Esophagus squamous epithelium (tissue), 5 donors: ENCODE data around the gene SLC25A33. TPM values are rescaled to one million over a fixed set of nuclear protein-coding genes. Genes with fewer than 3 reads are reported as not detected.

ENCODE experiments used
- DNase-seq: peaks from one replicate; lab custom pipeline; 2025; lab: John Stamatoyannopoulos, UW
- H3K27ac ChIP-seq, 4 donors: fragments of 200-600 bp; sonication (generic); one replicate each; pipeline ENCODE4 v1.5.1; 2016 to 2019; ENCODE audit warnings: mild to moderate bottlenecking in 1 of 4
- H3K27me3 ChIP-seq, 4 donors: fragments of 200-600 bp; sonication (generic); 1 replicate in 3 of 4; 2 replicates in 1 of 4; pipeline versions ENCODE4 v1.5.1 to v1.6.0; 2017 to 2021; ENCODE audit warnings: antibody characterized with exemption in 1 of 4
- H3K36me3 ChIP-seq, 3 donors: fragments of 200-600 bp; sonication (generic); one replicate each; pipeline ENCODE4 v1.5.1; 2016 to 2019
- H3K4me1 ChIP-seq, 3 donors: fragments of 200-600 bp; sonication (generic); one replicate each; pipeline ENCODE4 v1.5.1; 2017 to 2019
- H3K4me3 ChIP-seq, 4 donors: fragments of 200-600 bp; sonication (generic); 1 replicate in 3 of 4; 2 replicates in 1 of 4; pipeline ENCODE4 v1.5.1; 2016 to 2019; ENCODE audit warnings: mild to moderate bottlenecking in 2 of 4, moderate library complexity in 1 of 4
- H3K9me3 ChIP-seq, 3 donors: fragments of 200-600 bp; sonication (generic); one replicate each; pipeline ENCODE4 v1.5.1; 2016 to 2019
- CTCF ChIP-seq, 6 experiments: fragments of 450-650 bp in 4 of 6; fragments of 200-600 bp in 2 of 6; sonication (generic) in 2 of 6; IDR thresholded peaks; one replicate each; pipeline ENCODE4 v1.5.1; 2016 to 2019; ENCODE audit warnings: antibody characterized with exemption in 6 of 6, mild to moderate bottlenecking in 4 of 6, moderate library complexity in 4 of 6
- POLR2A ChIP-seq, 4 donors: fragments of 450-650 bp; IDR thresholded peaks; one replicate each; pipeline ENCODE4 v1.6.1; 2017; ENCODE audit warnings: antibody characterized with exemption in 4 of 4, mild to moderate bottlenecking in 4 of 4, moderate library complexity in 3 of 4
- WGBS, 2 donors: methylation state at CpG; one replicate each; pipeline ENCODE4 v1.1.5; 2018; 5-methylcytosine and 5-hydroxymethylcytosine counted together
- intact Hi-C: fragments of 100-400 bp; cut with DNase I; formaldehyde crosslinking; loops from one replicate; pipeline ENCODE4 v1.15.0; 2022
- total RNA-seq, 4 donors: library from RNA; depleted of rRNA; stranded (reverse); fragments of >200 nt; gene quantifications; one replicate each; pipeline ENCODE4 v1.1.0, GENCODE V29; 2016
- donor health status: DM: yes; HTN: yes; CAD: no.

Gene SLC25A33
- total RNA-seq, 4 donors from 2014 or later = 4.2 to 7.2 (median 5.7) TPM

- intact Hi-C loops = no loop called here
- H3K9me3 ChIP-seq = no peaks in the 10 kb centered on the region
- peaks cover 0 to 4% (median 0%) of the 10 kb centered on the region in 3 donors for H3K4me1 ChIP-seq
- DNase-seq = no peak
- no peak overlapping the region for H3K4me3 ChIP-seq
- no peak overlapping the region for H3K27ac ChIP-seq
- 91 to 93% methylated on average over 33 to 35 of the region's 42 CpGs for WGBS, 2 donors
- H3K36me3 ChIP-seq = peaks cover 16 to 90% (median 17%) of the 10 kb centered on the region in 3 donors
- no peaks in the 10 kb centered on the region for H3K27me3 ChIP-seq
- TF ChIP-seq POLR2A (IDR thresholded peaks at IDR 0.05) (no peak), CTCF (IDR thresholded peaks at IDR 0.05) (no peak)
Measured at GRCh38 chr1:9603766-9604753, 64.8 kb downstream of the SLC25A33 start.

GRCh38 chr1:9604836-9605235 is 65.6 kb downstream of the SLC25A33 start:
- H3K4me3 ChIP-seq = no peak overlapping the region
- H3K9me3 ChIP-seq = no peaks in the 10 kb centered on the region
- intact Hi-C loops = no loop called here
- no peak for TF ChIP-seq CTCF (IDR thresholded peaks at IDR 0.05)
- no peak for TF ChIP-seq POLR2A (IDR thresholded peaks at IDR 0.05)
- H3K4me1 ChIP-seq = peaks cover 0 to 4% (median 0%) of the 10 kb centered on the region in 3 donors
- no peaks in the 10 kb centered on the region for H3K27me3 ChIP-seq
- peaks cover 21 to 90% (median 24%) of the 10 kb centered on the region in 3 donors for H3K36me3 ChIP-seq
- 85 to 89% methylated on average over 15 of the region's 15 CpGs for WGBS, 2 donors
- DNase-seq = no peak
- no peak overlapping the region for H3K27ac ChIP-seq

DNA sequence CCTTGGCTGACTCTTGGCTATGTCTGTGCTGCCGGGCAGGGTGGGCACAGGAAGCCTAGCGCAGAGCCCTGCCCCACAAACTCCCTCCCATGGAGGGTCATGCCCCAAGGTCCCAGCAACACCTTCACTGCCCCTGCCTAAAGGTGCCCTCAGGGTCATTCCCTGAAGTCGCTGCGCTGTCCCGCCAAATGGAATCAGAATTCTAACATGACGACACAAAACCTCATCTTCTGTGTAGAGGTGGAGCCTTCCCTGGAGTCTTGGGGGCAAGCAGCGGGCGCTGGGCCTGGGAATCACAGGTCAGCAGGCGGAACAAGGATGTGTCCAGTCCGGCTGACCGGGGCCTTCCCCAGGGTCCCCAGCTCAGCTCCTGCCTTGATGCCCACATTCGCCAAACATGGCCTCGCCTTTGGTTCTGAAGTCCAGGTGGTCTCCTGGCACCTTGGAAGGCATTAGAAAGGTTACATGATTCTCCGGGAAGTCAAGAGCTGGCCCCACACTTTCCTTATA is 66.7 kb downstream of the SLC25A33 start:
- no peak overlapping the region for H3K4me3 ChIP-seq
- 96 to 100% methylated on average over 2 to 4 of the region's 14 CpGs for WGBS, 2 donors
- no peak for TF ChIP-seq CTCF (IDR thresholded peaks at IDR 0.05)
- TF ChIP-seq POLR2A (IDR thresholded peaks at IDR 0.05) = no peak
- H3K9me3 ChIP-seq = no peaks in the 10 kb centered on the region
- intact Hi-C loops = no loop called here
- no peak for DNase-seq
- no peak overlapping the region for H3K27ac ChIP-seq
- H3K27me3 ChIP-seq = no peaks in the 10 kb centered on the region
- peaks cover 0 to 4% (median 0%) of the 10 kb centered on the region in 3 donors for H3K4me1 ChIP-seq
- peaks cover 15 to 90% (median 29%) of the 10 kb centered on the region in 3 donors for H3K36me3 ChIP-seq

- no peak for TF ChIP-seq CTCF (IDR thresholded peaks at IDR 0.05)
- no peak for TF ChIP-seq POLR2A (IDR thresholded peaks at IDR 0.05)
- Histone ChIP-seq H3K36me3 (peaks cover 10 to 90% (median 29%) of the 10 kb centered on the region in 3 donors), H3K4me1 (peaks cover 0 to 4% (median 0%) of the 10 kb centered on the region in 3 donors), H3K27ac (no peak overlapping the region), H3K27me3 (no peaks in the 10 kb centered on the region), H3K4me3 (no peak overlapping the region), H3K9me3 (no peaks in the 10 kb centered on the region)
- intact Hi-C loops = no loop called here
- 83 to 96% methylated on average over 7 to 8 of the region's 21 CpGs for WGBS, 2 donors
- DNase-seq = no peak
Measured at GRCh38 chr1:9606458-9606857, 67.2 kb downstream of the SLC25A33 start.

DNA sequence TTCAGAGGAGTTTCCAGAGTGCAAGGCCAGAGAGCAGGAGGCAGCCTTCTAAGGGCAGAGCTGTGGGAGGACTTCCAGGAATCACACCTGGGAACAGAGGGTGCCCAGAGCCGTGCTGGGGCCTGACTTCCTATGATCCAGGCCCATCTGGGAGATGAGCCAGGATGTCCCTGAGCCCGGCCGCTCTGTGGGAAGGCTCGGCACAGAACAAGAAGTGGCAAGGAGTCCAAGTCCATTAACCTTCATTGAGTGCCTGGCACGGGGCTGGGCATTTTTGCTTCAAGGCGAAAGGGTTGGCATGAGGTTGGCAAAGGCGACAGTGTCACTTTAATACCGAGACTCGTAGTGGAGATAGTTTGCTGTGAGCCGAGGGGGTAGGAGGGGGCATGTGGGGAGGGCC is 67.7 kb downstream of the SLC25A33 start:
- Histone ChIP-seq H3K27ac (no peak overlapping the region), H3K27me3 (no peaks in the 10 kb centered on the region), H3K4me3 (no peak overlapping the region), H3K4me1 (peaks cover 0 to 4% (median 0%) of the 10 kb centered on the region in 3 donors), H3K36me3 (peaks cover 5 to 90% (median 27%) of the 10 kb centered on the region in 3 donors), H3K9me3 (no peaks in the 10 kb centered on the region)
- TF ChIP-seq POLR2A (IDR thresholded peaks at IDR 0.05) = no peak
- no peak for TF ChIP-seq CTCF (IDR thresholded peaks at IDR 0.05)
- intact Hi-C loops = no loop called here
- DNase-seq = no peak
- 31% methylated on average over 6 of the region's 10 CpGs; no CpG with 5 or more reads in 1 of the 2 donors for WGBS, 2 donors
